D721Med (cell line): Measurements from ENCODE around the gene GRK3.

Source experiments
- DNase-seq: peaks from one replicate; pipeline ENCODE4 v3.0.0; 2011; ENCODE audit warnings: low spot score; ENCODE audit not compliant: insufficient read length
- FAIRE-seq: peaks from 2 replicates; lab custom pipeline; 2011; peaks lifted over from hg19 to GRCh38; lab: Jason Lieb, UNC
- CTCF ChIP-seq: IDR thresholded peaks from 2 replicates; pipeline ENCODE4 v1.5.1; 2012; ENCODE audit warnings: mild to moderate bottlenecking, control low read depth; ENCODE audit not compliant: insufficient read depth; ENCODE audit errors: missing control alignments

GRK3 gene

GRCh38 chr22:25765801-25766200 is 201.3 kb downstream of the GRK3 start:
- DNase-seq (no peak), FAIRE-seq (no peak)
- no peak for TF ChIP-seq CTCF

GRCh38 chr22:25766418-25766817 is 201.9 kb downstream of the GRK3 start:
- no peak for FAIRE-seq
- no peak for TF ChIP-seq CTCF

GRCh38 chr22:25770333-25770732 is 205.9 kb downstream of the GRK3 start:
- DNase-seq (no peak), FAIRE-seq (no peak)
- TF ChIP-seq CTCF: no peak

More at GRCh38 chr22:25766418-25766817, 201.9 kb downstream of the GRK3 start:
- no peak for DNase-seq

- DNase-seq (no peak), FAIRE-seq (no peak)
- TF ChIP-seq CTCF: no peak
These were observed 207.8 kb downstream of the GRK3 start for GRCh38 chr22:25772288-25772687.

GRCh38 chr22:25774575-25775026 is 210.1 kb downstream of the GRK3 start:
- peak; percentile 71 for TF ChIP-seq CTCF
- FAIRE-seq (no peak), DNase-seq (peak; percentile 51)

GRCh38 chr22:25775531-25775930 is 211.1 kb downstream of the GRK3 start:
- DNase-seq: no peak
- FAIRE-seq: no peak
- TF ChIP-seq CTCF: no peak

GRCh38 chr22:25777411-25777810 is 212.9 kb downstream of the GRK3 start:
- FAIRE-seq (no peak), DNase-seq (no peak)
- no peak for TF ChIP-seq CTCF
